ENCODE results near the gene ARHGEF38. TPM values are rescaled to one million over a fixed set of nuclear protein-coding genes. Genes with fewer than 3 reads are reported as not detected.

ARHGEF38 gene
- total RNA-seq, 4 donors from 2014 or later, result 0.59 to 3.5 (median 0.98) TPM

DNA sequence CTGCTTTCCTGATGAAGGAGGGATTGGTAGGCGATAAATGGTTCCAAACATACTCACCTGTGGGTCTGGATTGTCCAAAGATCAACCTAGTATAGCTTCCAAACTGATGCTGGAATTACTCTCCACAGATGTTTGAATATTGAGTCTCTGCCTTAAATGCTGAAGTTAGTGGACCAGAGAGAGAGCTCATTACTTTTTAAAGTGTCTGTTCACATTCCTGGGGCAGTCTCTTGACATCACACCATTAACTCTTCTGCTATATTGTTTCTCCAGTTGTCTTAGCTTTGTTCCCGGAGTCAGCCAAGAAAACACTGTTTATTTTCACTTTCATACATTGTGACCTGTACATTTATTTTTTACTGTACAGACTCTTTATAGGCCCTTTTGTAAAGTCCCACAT, 35.4 kb downstream of the ARHGEF38 start:
- no peak for TF ChIP-seq POLR2A (IDR thresholded peaks at IDR 0.05)
- TF ChIP-seq POLR2AphosphoS5 (IDR thresholded peaks at IDR 0.05), result no peak
- TF ChIP-seq, protein P1, sequence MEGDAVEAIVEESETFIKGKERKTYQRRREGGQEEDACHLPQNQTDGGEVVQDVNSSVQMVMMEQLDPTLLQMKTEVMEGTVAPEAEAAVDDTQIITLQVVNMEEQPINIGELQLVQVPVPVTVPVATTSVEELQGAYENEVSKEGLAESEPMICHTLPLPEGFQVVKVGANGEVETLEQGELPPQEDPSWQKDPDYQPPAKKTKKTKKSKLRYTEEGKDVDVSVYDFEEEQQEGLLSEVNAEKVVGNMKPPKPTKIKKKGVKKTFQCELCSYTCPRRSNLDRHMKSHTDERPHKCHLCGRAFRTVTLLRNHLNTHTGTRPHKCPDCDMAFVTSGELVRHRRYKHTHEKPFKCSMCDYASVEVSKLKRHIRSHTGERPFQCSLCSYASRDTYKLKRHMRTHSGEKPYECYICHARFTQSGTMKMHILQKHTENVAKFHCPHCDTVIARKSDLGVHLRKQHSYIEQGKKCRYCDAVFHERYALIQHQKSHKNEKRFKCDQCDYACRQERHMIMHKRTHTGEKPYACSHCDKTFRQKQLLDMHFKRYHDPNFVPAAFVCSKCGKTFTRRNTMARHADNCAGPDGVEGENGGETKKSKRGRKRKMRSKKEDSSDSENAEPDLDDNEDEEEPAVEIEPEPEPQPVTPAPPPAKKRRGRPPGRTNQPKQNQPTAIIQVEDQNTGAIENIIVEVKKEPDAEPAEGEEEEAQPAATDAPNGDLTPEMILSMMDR (IDR thresholded peaks at IDR 0.05), result no peak
- no peak for TF ChIP-seq EP300 (IDR thresholded peaks at IDR 0.05)
- no peak overlapping the region for H3K4me3 ChIP-seq
- 77% methylated on average over 2 of the region's 2 CpGs for WGBS
- no peak for DNase-seq (ENCODE audit: low spot score in 2 of 2)
- no peak overlapping the region for H3K27ac ChIP-seq
- H3K36me3 ChIP-seq, result no peaks in the 10 kb centered on the region
- H3K9me3 ChIP-seq, result no peaks in the 10 kb centered on the region
- H3K4me1 ChIP-seq, result no peaks in the 10 kb centered on the region
- H3K27me3 ChIP-seq, result no peaks in the 10 kb centered on the region

DNA sequence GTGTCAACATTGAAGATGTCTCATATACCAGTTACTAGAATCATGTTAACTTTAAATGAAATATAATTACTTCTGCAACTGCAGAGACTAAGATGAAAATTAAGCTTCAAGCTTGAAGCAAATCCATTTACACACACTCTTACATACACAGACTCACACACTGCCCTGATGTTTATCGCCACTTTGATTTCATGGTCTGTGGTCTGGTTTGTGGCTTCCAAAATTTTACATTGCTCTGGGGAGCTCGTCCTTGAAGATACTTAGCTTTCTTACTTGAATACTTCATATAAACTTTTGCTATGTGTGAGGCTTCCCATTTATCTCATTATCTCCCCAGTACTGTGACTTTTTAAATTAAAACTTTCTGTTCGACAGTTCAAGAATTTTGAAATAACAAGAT, 35.8 kb downstream of the ARHGEF38 start:
- no peak for DNase-seq (ENCODE audit: low spot score in 2 of 2)
- no peaks in the 10 kb centered on the region for H3K9me3 ChIP-seq
- no peaks in the 10 kb centered on the region for H3K36me3 ChIP-seq
- no peaks in the 10 kb centered on the region for H3K27me3 ChIP-seq
- no peaks in the 10 kb centered on the region for H3K4me1 ChIP-seq
- H3K4me3 ChIP-seq, result no peak overlapping the region
- H3K27ac ChIP-seq, result no peak overlapping the region
- WGBS, result 74% methylated on average over 3 of the region's 3 CpGs
- TF ChIP-seq EP300 (IDR thresholded peaks at IDR 0.05) (no peak), POLR2A (IDR thresholded peaks at IDR 0.05) (no peak), POLR2AphosphoS5 (IDR thresholded peaks at IDR 0.05) (no peak)
- TF ChIP-seq, protein P1 (IDR thresholded peaks at IDR 0.05), result no peak

DNA sequence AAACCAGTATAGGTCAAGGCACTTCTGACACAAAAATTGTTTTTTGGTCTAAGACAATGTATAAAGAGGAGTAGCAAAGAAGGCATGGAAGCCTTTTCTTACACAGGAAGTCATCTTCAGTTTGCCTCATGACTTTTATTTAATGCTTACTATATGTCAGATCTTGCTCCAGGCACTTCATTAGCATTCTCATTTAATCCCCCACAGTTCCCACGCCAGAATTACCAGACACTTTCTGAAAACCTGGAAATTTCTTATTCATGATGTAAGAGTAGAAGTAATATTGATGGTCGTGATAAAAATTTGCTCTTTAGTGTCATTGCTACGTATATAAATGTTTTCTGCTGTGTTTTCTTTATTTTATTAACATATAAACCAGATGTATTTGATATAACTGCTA, 39.2 kb downstream of the ARHGEF38 start:
- WGBS, result 69% methylated on average over 3 of the region's 3 CpGs
- peaks cover 3% of the 10 kb centered on the region for H3K4me1 ChIP-seq
- H3K9me3 ChIP-seq, result no peaks in the 10 kb centered on the region
- H3K27ac ChIP-seq, result no peak overlapping the region
- no peaks in the 10 kb centered on the region for H3K36me3 ChIP-seq
- no peaks in the 10 kb centered on the region for H3K27me3 ChIP-seq
- TF ChIP-seq EP300 (IDR thresholded peaks at IDR 0.05), result no peak
- TF ChIP-seq, protein P1 (IDR thresholded peaks at IDR 0.05), result no peak
- no peak for TF ChIP-seq POLR2A (IDR thresholded peaks at IDR 0.05)
- TF ChIP-seq POLR2AphosphoS5 (IDR thresholded peaks at IDR 0.05), result no peak
- no peak for DNase-seq (ENCODE audit: low spot score in 2 of 2)
- H3K4me3 ChIP-seq, result no peak overlapping the region

DNA sequence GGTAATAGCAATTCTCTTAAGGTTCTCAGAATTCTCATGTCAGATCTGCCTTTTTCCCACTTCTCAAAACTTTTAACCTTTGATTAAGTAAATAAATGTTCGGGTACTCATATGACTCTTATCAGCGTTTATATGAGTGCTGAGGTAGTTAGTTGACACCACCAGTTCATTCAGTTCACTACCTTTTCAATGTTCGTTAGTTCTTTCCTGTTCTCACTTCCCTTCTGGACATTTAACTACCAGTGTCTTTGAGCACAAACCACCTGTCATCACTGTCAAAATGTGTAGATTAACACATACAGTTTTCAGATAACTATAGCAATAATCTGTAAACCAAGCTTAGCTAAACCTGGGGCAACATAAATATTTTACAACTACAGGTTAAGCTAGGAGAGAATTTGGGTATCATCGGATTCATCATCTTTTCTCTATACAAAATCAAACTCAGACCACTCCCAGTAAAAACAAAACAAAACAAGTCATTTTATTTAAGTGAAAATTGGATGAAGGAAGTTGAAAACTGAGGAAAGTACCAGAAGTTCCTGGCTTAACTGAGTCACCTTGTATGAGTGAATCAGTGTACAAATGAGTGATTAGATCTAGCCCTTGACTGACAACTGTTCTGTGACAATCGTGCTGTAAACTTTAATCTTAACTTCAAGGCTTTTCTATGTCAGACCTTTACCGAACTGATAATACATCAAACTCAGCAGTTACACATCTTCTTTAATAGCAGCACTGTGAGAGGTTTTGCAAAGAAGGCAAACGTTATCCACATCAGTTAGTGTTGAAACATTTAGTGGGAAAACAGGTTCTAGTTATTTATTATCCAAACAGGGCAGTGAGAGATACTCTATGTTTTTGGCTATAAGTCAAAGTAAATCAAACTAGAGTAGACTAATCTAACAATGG, 41.9 kb downstream of the ARHGEF38 start:
- H3K9me3 ChIP-seq, result no peaks in the 10 kb centered on the region
- H3K4me3 ChIP-seq, result no peak overlapping the region
- H3K27me3 ChIP-seq, result no peaks in the 10 kb centered on the region
- no peaks in the 10 kb centered on the region for H3K36me3 ChIP-seq
- TF ChIP-seq POLR2AphosphoS5 (IDR thresholded peaks at IDR 0.05) (no peak), EP300 (IDR thresholded peaks at IDR 0.05) (no peak), POLR2A (IDR thresholded peaks at IDR 0.05) (no peak)
- TF ChIP-seq, protein P1 (IDR thresholded peaks at IDR 0.05), result no peak
- no peak for DNase-seq (ENCODE audit: low spot score in 2 of 2)
- peaks cover 3% of the 10 kb centered on the region for H3K4me1 ChIP-seq
- 54% methylated on average over 7 of the region's 7 CpGs for WGBS
- H3K27ac ChIP-seq, result no peak overlapping the region

DNA sequence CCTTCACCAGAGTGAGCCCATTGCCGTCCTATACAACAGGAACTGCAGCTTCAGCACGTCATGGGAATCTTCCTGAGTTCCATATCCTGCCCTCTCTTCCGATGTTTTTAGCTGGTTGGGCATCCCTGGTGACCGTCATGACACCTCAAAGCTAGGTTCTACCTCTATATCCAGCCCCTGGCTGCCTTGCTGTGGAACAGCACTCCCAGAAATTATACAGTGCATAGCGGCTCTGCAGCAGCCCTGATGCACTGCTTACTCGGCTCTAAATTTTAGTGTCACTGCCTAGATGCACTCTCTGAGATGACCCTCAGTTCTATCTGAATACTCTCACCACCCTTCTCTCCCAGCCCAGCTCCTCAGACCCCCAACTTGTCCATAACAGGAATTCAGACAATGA, 44.3 kb downstream of the ARHGEF38 start:
- TF ChIP-seq POLR2A (IDR thresholded peaks at IDR 0.05) (no peak), POLR2AphosphoS5 (IDR thresholded peaks at IDR 0.05) (no peak), EP300 (IDR thresholded peaks at IDR 0.05) (no peak)
- TF ChIP-seq, protein P1 (IDR thresholded peaks at IDR 0.05), result no peak
- DNase-seq (ENCODE audit: low spot score in 2 of 2), result no peak
- Histone ChIP-seq H3K36me3 (no peaks in the 10 kb centered on the region), H3K4me3 (no peak overlapping the region), H3K4me1 (peaks cover 3% of the 10 kb centered on the region), H3K9me3 (no peaks in the 10 kb centered on the region), H3K27ac (no peak overlapping the region), H3K27me3 (no peaks in the 10 kb centered on the region)
- WGBS, result 79% methylated on average over 6 of the region's 6 CpGs
